ENCODE measurements around the gene ZNF573. TPM values are rescaled to one million over a fixed set of nuclear protein-coding genes. Genes with fewer than 3 reads are reported as not detected.

The ZNF573 gene
- total RNA-seq, 2 experiments from 2014 or later, result 7.6 to 12.2 TPM

GRCh38 chr19:37716140-37716539, 63.2 kb downstream of the ZNF573 start:
- Histone ChIP-seq H3K79me2 (ENCODE audit: insufficient read depth, low read depth, low read length) (peaks cover 15% of the 10 kb centered on the region; the same call in 1 of the 2 replicates), H3K9me3 (ENCODE audit: low read length) (no peaks in the 10 kb centered on the region; the same call in 1 of the 2 replicates), H3K4me3 (ENCODE audit: low read depth, low read length, poor library complexity, severe bottlenecking) (no peak overlapping the region), H3K36me3 (ENCODE audit: insufficient read depth, low read length) (peaks cover 48% of the 10 kb centered on the region), H3K9me2 (ENCODE audit: insufficient read depth, low read length) (no peaks in the 10 kb centered on the region), H3K4me2 (ENCODE audit: low read length) (no peak overlapping the region), H4K20me1 (ENCODE audit: insufficient read depth, low read length) (no peaks in the 10 kb centered on the region), H2AFZ (ENCODE audit: low read length) (no peak overlapping the region), H3K4me1 (ENCODE audit: insufficient read depth, low read length, poor library complexity, severe bottlenecking) (peaks cover 9% of the 10 kb centered on the region), H3K27ac (ENCODE audit: low read depth, low read length, poor library complexity, severe bottlenecking) (no peak overlapping the region)
- intact Hi-C loops (cut with micrococcal nuclease; ENCODE audit: unreplicated experiment), result loop anchor here (5.0 to 10.0 kb wide), 2 partner anchors 61 to 251 kb away; partner anchors contain the start of genes ZNF569, ZNF570 and ZNF573
- DNase-seq (ENCODE audit: low spot score), result no peak
- BruUV-seq (replicated peaks), result TSS peak; percentile 36
- ChIA-PET POLR2A (no interaction called here), CTCF (ENCODE audit: unreplicated experiment) (no interaction called here)
- TF ChIP-seq EZH2phosphoT487 (IDR thresholded peaks at IDR 0.05; ENCODE audit: borderline replicate concordance, low read depth, low read length) (no peak), CTCF (conservative IDR thresholded peaks at IDR 0.05; ENCODE audit: low read length) (no peak)

- H4K20me1 ChIP-seq (ENCODE audit: insufficient read depth, low read length), result no peaks in the 10 kb centered on the region
- H3K4me3 ChIP-seq (ENCODE audit: low read depth, low read length, poor library complexity, severe bottlenecking), result no peak overlapping the region
- no TSS peak for BruUV-seq (replicated peaks)
- 0 out of 2 replicates have a peak, but pooled peaks cover 4% of the 10 kb centered on the region for H3K9me3 ChIP-seq (ENCODE audit: low read length)
- no peaks in the 10 kb centered on the region for H3K4me1 ChIP-seq (ENCODE audit: insufficient read depth, low read length, poor library complexity, severe bottlenecking)
- TF ChIP-seq EZH2phosphoT487 (IDR thresholded peaks at IDR 0.05; ENCODE audit: borderline replicate concordance, low read depth, low read length), result no peak
- no peak for TF ChIP-seq CTCF (conservative IDR thresholded peaks at IDR 0.05; ENCODE audit: low read length)
- POLR2A ChIA-PET, result no interaction called here
- H3K4me2 ChIP-seq (ENCODE audit: low read length), result no peak overlapping the region
- H3K36me3 ChIP-seq (ENCODE audit: insufficient read depth, low read length), result peaks cover 74% of the 10 kb centered on the region
- no peak overlapping the region for H2AFZ ChIP-seq (ENCODE audit: low read length)
- no peak for DNase-seq (ENCODE audit: low spot score)
- H3K9me2 ChIP-seq (ENCODE audit: insufficient read depth, low read length), result no peaks in the 10 kb centered on the region
- CTCF ChIA-PET (ENCODE audit: unreplicated experiment), result no interaction called here
- H3K79me2 ChIP-seq (ENCODE audit: insufficient read depth, low read depth, low read length), result no peaks in the 10 kb centered on the region
- H3K27ac ChIP-seq (ENCODE audit: low read depth, low read length, poor library complexity, severe bottlenecking), result no peak overlapping the region
- intact Hi-C loops (cut with micrococcal nuclease; ENCODE audit: unreplicated experiment), result no loop called here
Measured at GRCh38 chr19:37706052-37706605, 73.3 kb downstream of the ZNF573 start.

- no peak overlapping the region for H3K27ac ChIP-seq (ENCODE audit: low read depth, low read length, poor library complexity, severe bottlenecking)
- H3K9me3 ChIP-seq (ENCODE audit: low read length), result peaks cover 12% of the 10 kb centered on the region
- peaks cover 58% of the 10 kb centered on the region for H3K36me3 ChIP-seq (ENCODE audit: insufficient read depth, low read length)
- H3K4me3 ChIP-seq (ENCODE audit: low read depth, low read length, poor library complexity, severe bottlenecking), result no peak overlapping the region
- BruUV-seq (replicated peaks), result no TSS peak
- no peak for DNase-seq (ENCODE audit: low spot score)
- no peaks in the 10 kb centered on the region for H3K9me2 ChIP-seq (ENCODE audit: insufficient read depth, low read length)
- TF ChIP-seq CTCF (conservative IDR thresholded peaks at IDR 0.05; ENCODE audit: low read length), result no peak
- no peak for TF ChIP-seq EZH2phosphoT487 (IDR thresholded peaks at IDR 0.05; ENCODE audit: borderline replicate concordance, low read depth, low read length)
- POLR2A ChIA-PET, result no interaction called here
- intact Hi-C loops (cut with micrococcal nuclease; ENCODE audit: unreplicated experiment), result no loop called here
- no peak overlapping the region for H2AFZ ChIP-seq (ENCODE audit: low read length)
- H3K79me2 ChIP-seq (ENCODE audit: insufficient read depth, low read depth, low read length), result no peaks in the 10 kb centered on the region
- no peaks in the 10 kb centered on the region for H3K4me1 ChIP-seq (ENCODE audit: insufficient read depth, low read length, poor library complexity, severe bottlenecking)
- H4K20me1 ChIP-seq (ENCODE audit: insufficient read depth, low read length), result no peaks in the 10 kb centered on the region
- CTCF ChIA-PET (ENCODE audit: unreplicated experiment), result no interaction called here
- no peak overlapping the region for H3K4me2 ChIP-seq (ENCODE audit: low read length)
Measured at GRCh38 chr19:37699057-37699456, 80.3 kb downstream of the ZNF573 start.
